Suprapubic skin (tissue), 4 donors: Measurements from ENCODE around the gene CDKN2B-AS1. TPM values are rescaled to one million over a fixed set of nuclear protein-coding genes. Genes with fewer than 3 reads are reported as not detected.
"Not testable (repeated sequence)": the region's sequence is repeated elsewhere in the genome, so short reads cannot be mapped to it uniquely, and the experiment has no call there.

Experiments used
- DNase-seq, 2 donors: peaks; one replicate each; pipeline ENCODE4 v3.0.0-alpha.2; 2019; ENCODE audit warnings: low spot score in 2 of 2
- H3K27ac ChIP-seq: fragments of 200-600 bp; sonication (generic); one replicate; pipeline ENCODE4 v1.5.1; 2019
- H3K27me3 ChIP-seq: fragments of 200-600 bp; sonication (generic); one replicate; pipeline ENCODE4 v1.5.1; 2019
- H3K36me3 ChIP-seq: fragments of 200-600 bp; sonication (generic); one replicate; pipeline ENCODE4 v1.5.1; 2019
- H3K4me1 ChIP-seq: fragments of 200-600 bp; sonication (generic); one replicate; pipeline ENCODE4 v1.5.1; 2019
- H3K4me3 ChIP-seq: fragments of 200-600 bp; sonication (generic); one replicate; pipeline ENCODE4 v1.5.1; 2019; ENCODE audit warnings: mild to moderate bottlenecking
- H3K9me3 ChIP-seq: fragments of 200-600 bp; sonication (generic); one replicate; pipeline ENCODE4 v1.5.1; 2019
- EP300 ChIP-seq: sonication (generic); formaldehyde crosslinking; IDR thresholded peaks from one replicate; pipeline ENCODE4 v1.6.1; 2017; ENCODE audit warnings: antibody characterized with exemption
- POLR2A ChIP-seq, 2 donors: fragments of 450-650 bp; IDR thresholded peaks; one replicate each; pipeline ENCODE4 v1.6.1; 2017; ENCODE audit warnings: antibody characterized with exemption in 2 of 2, mild to moderate bottlenecking in 2 of 2, moderate library complexity in 2 of 2
- POLR2AphosphoS5 ChIP-seq, 3 donors: sonication (generic); formaldehyde crosslinking; IDR thresholded peaks; one replicate each; pipeline ENCODE4 v1.6.1; 2017; ENCODE audit warnings: antibody characterized with exemption in 3 of 3
- WGBS: methylation state at CpG from one replicate; pipeline ENCODE4 v1.1.5; 2018; 5-methylcytosine and 5-hydroxymethylcytosine counted together
- total RNA-seq, 4 donors: library from RNA; depleted of rRNA; stranded (reverse); fragments of >200 nt; gene quantifications; one replicate each; pipeline ENCODE4 v1.1.0, GENCODE V29; 2016
- TF ChIP-seq, protein P1 (sequence below), 2 donors: fragments of 200-600 bp in 1 of 2; fragments of 450-650 bp in 1 of 2; sonication (generic) in 1 of 2; IDR thresholded peaks; one replicate each; pipeline ENCODE4 v1.5.1; 2016 to 2019; ENCODE audit warnings: antibody characterized with exemption in 2 of 2, mild to moderate bottlenecking in 1 of 2, moderate library complexity in 1 of 2

CDKN2B-AS1 gene
- under 1 TPM in 1 of 4 donors, not detected in 3; 0.59 TPM for total RNA-seq

DNA sequence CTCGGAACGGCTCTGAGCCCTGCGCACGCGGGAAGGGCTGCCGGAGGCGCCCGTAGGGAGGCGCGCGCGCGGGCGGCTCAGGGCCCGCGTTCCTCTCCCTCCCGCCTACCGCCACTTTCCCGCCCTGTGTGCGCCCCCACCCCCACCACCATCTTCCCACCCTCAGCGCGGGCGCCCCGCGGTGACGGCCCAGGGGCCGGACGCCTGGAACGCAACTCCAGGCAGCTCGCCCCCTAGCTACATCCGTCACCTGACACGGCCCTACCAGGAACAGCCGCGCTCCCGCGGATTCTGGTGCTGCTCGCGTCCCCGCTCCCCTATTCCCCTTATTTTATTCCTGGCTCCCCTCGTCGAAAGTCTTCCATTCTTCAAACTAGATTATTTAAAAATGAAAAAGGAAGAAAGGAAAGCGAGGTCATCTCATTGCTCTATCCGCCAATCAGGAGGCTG, at the start of gene CDKN2B-AS1:
Gene CDKN2B-AS1, plus strand, starts transcription at position 236 of the 450 bp plus-strand sequence.
- H3K9me3 ChIP-seq = no peaks in the 10 kb centered on the region
- H3K27me3 ChIP-seq = peaks cover 41% of the 10 kb centered on the region
- WGBS = 0% methylated on average over 14 of the region's 43 CpGs
- TF ChIP-seq POLR2A (IDR thresholded peaks at IDR 0.05) (no peak), EP300 (no peak)
- TF ChIP-seq, protein P1, sequence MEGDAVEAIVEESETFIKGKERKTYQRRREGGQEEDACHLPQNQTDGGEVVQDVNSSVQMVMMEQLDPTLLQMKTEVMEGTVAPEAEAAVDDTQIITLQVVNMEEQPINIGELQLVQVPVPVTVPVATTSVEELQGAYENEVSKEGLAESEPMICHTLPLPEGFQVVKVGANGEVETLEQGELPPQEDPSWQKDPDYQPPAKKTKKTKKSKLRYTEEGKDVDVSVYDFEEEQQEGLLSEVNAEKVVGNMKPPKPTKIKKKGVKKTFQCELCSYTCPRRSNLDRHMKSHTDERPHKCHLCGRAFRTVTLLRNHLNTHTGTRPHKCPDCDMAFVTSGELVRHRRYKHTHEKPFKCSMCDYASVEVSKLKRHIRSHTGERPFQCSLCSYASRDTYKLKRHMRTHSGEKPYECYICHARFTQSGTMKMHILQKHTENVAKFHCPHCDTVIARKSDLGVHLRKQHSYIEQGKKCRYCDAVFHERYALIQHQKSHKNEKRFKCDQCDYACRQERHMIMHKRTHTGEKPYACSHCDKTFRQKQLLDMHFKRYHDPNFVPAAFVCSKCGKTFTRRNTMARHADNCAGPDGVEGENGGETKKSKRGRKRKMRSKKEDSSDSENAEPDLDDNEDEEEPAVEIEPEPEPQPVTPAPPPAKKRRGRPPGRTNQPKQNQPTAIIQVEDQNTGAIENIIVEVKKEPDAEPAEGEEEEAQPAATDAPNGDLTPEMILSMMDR (IDR thresholded peaks at IDR 0.05) = no peak
- H3K27ac ChIP-seq = peak within 1 kb of the TSS; percentile 72
- no peaks in the 10 kb centered on the region for H3K36me3 ChIP-seq
- H3K4me1 ChIP-seq = peaks cover 10% of the 10 kb centered on the region
- DNase-seq = no peak
- peak within 1 kb of the TSS; percentile 76 for H3K4me3 ChIP-seq

DNA sequence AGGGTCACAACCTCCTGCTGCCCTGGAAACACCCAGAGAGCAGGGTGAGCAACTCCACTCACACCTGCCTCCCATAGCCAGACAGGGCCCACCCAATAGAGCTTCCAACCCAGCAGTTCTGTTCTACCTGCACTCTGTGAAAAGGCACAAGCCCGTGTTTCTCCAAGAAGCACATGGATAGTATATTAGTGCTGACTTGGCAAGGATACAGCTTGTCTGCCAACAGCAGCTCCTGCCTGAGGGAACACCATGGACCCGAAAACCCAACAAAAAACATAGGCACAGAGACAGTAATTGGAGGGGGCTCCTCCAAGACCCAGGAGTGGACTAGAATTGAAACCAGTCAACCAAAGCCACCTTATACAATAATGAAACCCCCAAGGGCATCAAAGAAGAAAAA, 49.0 kb upstream of the CDKN2B-AS1 start:
- Histone ChIP-seq H3K4me3 (no peak overlapping the region), H3K36me3 (no peaks in the 10 kb centered on the region), H3K4me1 (no peaks in the 10 kb centered on the region), H3K9me3 (no peaks in the 10 kb centered on the region), H3K27me3 (no peaks in the 10 kb centered on the region), H3K27ac (no peak overlapping the region)
- TF ChIP-seq POLR2A (IDR thresholded peaks at IDR 0.05) (no peak), EP300 (no peak), POLR2AphosphoS5 (IDR thresholded peaks at IDR 0.05) (no peak)
- TF ChIP-seq, protein P1 (IDR thresholded peaks at IDR 0.05) = no peak
- 83% methylated on average over 2 of the region's 2 CpGs for WGBS
- no peak for DNase-seq

DNA sequence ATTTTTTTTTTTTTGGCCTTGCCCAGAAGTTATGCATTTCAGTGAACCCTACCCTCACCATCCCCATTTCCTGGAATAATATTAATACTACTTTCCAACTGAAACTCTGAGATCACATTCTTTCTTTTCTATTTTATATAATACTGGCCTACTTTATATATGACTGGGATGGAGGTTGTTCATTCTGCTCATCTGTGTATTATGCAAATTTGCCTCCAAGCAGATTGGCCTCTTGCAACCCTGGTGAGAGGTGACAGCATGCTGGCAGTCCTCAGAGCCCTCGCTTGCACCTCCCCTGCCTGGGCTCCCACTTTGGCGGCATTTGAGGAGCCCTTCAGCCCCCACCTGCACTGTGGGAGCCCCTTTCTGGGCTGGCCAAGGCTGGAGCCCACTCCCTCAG, 35.8 kb upstream of the CDKN2B-AS1 start:
- Histone ChIP-seq H3K9me3 (no peaks in the 10 kb centered on the region), H3K4me1 (no peaks in the 10 kb centered on the region), H3K27me3 (peaks cover 11% of the 10 kb centered on the region), H3K27ac (no peak overlapping the region), H3K36me3 (no peaks in the 10 kb centered on the region), H3K4me3 (no peak overlapping the region)
- DNase-seq = no peak
- WGBS = 92% methylated on average over 2 of the region's 2 CpGs
- TF ChIP-seq POLR2AphosphoS5 (IDR thresholded peaks at IDR 0.05) (no peak), EP300 (no peak), POLR2A (IDR thresholded peaks at IDR 0.05) (no peak)
- TF ChIP-seq, protein P1 (IDR thresholded peaks at IDR 0.05) = no peak

DNA sequence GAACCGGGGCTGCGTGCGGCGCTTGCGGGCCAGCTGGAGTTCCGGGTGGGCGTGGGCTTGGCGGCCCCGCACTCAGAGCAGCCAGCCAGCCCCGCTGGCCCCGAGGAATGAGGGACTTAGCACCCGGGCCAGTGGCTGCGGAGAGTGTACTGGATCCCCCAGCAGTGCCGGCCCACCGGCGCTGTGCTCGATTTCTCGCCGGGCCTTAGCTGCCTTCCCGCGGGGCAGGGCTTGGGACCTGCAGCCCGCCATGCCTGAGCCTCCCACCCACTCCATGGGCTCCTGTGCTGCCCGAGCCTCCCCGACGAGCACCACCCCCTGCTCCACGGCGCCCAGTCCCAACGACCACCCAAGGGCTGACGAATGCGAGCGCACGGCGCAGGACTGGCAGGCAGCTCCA, 35.3 kb upstream of the CDKN2B-AS1 start:
- WGBS = 98% methylated on average over 10 of the region's 33 CpGs
- not testable (repeated sequence) for H3K27ac ChIP-seq, H3K4me3 ChIP-seq, H3K4me1 ChIP-seq, H3K36me3 ChIP-seq, H3K9me3 ChIP-seq
- peaks cover 16% of the 10 kb centered on the region for H3K27me3 ChIP-seq
- peak in 1 of 2 donors; percentile 70 for DNase-seq

DNA sequence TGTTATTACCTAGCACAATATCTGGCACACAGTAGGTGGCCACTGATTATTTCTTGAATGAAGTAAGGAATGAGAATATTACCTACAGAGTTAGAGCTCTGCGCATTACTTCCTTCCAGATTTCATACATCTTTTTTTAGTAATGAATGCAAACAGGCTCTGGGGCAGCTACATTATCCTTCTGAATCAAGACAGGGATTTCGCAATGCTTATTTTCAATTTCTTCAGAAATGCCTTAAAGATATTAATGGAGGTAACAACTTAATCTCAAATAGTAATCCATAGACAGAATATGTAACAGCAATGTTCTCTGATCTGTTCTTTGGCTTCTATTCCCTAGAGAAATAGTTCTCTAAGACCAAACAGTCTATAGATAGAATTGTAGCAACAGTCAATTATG, 33.0 kb upstream of the CDKN2B-AS1 start:
- Histone ChIP-seq H3K9me3 (no peaks in the 10 kb centered on the region), H3K4me1 (peaks cover 15% of the 10 kb centered on the region), H3K27ac (no peak overlapping the region), H3K36me3 (no peaks in the 10 kb centered on the region), H3K27me3 (peaks cover 38% of the 10 kb centered on the region), H3K4me3 (no peak overlapping the region)
- TF ChIP-seq POLR2AphosphoS5 (IDR thresholded peaks at IDR 0.05) (no peak), EP300 (no peak), POLR2A (IDR thresholded peaks at IDR 0.05) (no peak)
- TF ChIP-seq, protein P1 (IDR thresholded peaks at IDR 0.05) = no peak
- no peak for DNase-seq
- WGBS = 77% methylated on average over 2 of the region's 2 CpGs

DNA sequence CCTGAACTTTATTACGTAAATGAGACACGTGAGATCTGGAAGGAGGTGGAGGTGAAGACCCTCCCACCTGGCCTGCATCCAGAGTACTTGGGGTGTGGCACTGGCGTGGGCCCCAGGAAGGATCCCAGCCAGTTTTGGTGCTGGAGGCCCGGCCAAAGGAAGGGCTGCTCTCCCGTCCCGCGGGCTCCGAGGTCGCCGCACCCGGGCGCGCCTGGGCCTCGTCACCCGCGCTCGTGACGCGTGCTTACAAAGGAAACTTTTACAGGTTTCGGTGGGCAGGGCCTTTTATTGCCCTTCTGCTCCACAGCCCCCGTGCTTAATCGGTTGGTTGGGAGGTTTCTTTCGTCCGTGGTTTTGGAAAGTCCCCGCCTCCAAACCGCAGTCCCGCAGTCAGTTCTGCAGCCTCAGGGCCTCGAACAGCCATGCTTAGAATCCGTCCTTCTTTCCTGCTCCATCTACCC, 29.6 kb upstream of the CDKN2B-AS1 start:
- Histone ChIP-seq H3K27ac (no peak overlapping the region), H3K4me1 (peaks cover 28% of the 10 kb centered on the region), H3K4me3 (peak overlapping the region; percentile 34), H3K36me3 (no peaks in the 10 kb centered on the region), H3K9me3 (no peaks in the 10 kb centered on the region), H3K27me3 (peaks cover 72% of the 10 kb centered on the region)
- WGBS = 3% methylated on average over 29 of the region's 29 CpGs
- DNase-seq = peak in 1 of 2 donors; percentile 75
- TF ChIP-seq, protein P1 (IDR thresholded peaks at IDR 0.05) = no peak
- TF ChIP-seq EP300 (no peak), POLR2AphosphoS5 (IDR thresholded peaks at IDR 0.05) (no peak), POLR2A (IDR thresholded peaks at IDR 0.05) (no peak)
